OCI-LY1 (cell line): Measurements from ENCODE around the gene IL5RA.

ENCODE experiments used
- H2AFZ ChIP-seq: fragments of 200-600 bp; sonication (generic), shearing (Covaris generic); 2 replicates; pipeline ENCODE4 v1.6.0; 2014; ENCODE audit warnings: antibody characterized with exemption, mild to moderate bottlenecking, low read length
- H3F3A ChIP-seq: fragments of 200-600 bp; sonication (generic), shearing (Covaris generic); 2 replicates; pipeline ENCODE4 v1.6.0; 2014; ENCODE audit warnings: mild to moderate bottlenecking, antibody characterized with exemption, low read length, moderate library complexity; ENCODE audit not compliant: insufficient read depth
- H3K27ac ChIP-seq: fragments of 200-600 bp; sonication (generic); 2 replicates; pipeline ENCODE4 v1.5.1; 2014; ENCODE audit warnings: low read length, mixed run types, mild to moderate bottlenecking, low read depth; ENCODE audit not compliant: poor library complexity, severe bottlenecking
- H3K27me3 ChIP-seq: fragments of 200-600 bp; sonication (generic); 2 replicates; pipeline ENCODE4 v1.6.0; 2014; ENCODE audit warnings: antibody characterized with exemption, mild to moderate bottlenecking, low read length, moderate library complexity; ENCODE audit not compliant: insufficient read depth
- H3K36me3 ChIP-seq: fragments of 200-600 bp; sonication (generic); 2 replicates; pipeline ENCODE4 v1.6.1; 2014; ENCODE audit warnings: mild to moderate bottlenecking, antibody characterized with exemption, low read length, moderate library complexity, mixed read lengths; ENCODE audit not compliant: insufficient read depth
- H3K4me1 ChIP-seq: fragments of 200-600 bp; sonication (generic); 2 replicates; pipeline ENCODE4 v1.5.1; 2014; ENCODE audit warnings: mild to moderate bottlenecking, low read length, moderate library complexity; ENCODE audit not compliant: insufficient read depth, severe bottlenecking
- H3K4me2 ChIP-seq: fragments of 200-600 bp; sonication (generic), shearing (Covaris generic); 2 replicates; pipeline ENCODE4 v1.6.1; 2014; ENCODE audit warnings: low read length
- H3K4me3 ChIP-seq: fragments of 200-600 bp; sonication (generic); 2 replicates; pipeline ENCODE4 v1.5.1; 2014; ENCODE audit warnings: low read length, low read depth, mild to moderate bottlenecking, mixed read lengths; ENCODE audit not compliant: poor library complexity, severe bottlenecking
- H3K79me2 ChIP-seq: fragments of 200-600 bp; shearing (Covaris generic); 2 replicates; pipeline ENCODE4 v1.6.1; 2016; ENCODE audit warnings: mixed run types, low read length, mixed read lengths; ENCODE audit not compliant: insufficient read depth
- H3K9ac ChIP-seq: fragments of 200-600 bp; sonication (generic), shearing (Covaris generic); 2 replicates; pipeline ENCODE4 v1.6.1; 2014; ENCODE audit warnings: mild to moderate bottlenecking, low read length, mixed read lengths
- H3K9me2 ChIP-seq: fragments of 200-600 bp; sonication (generic), shearing (Covaris generic); 2 replicates; pipeline ENCODE4 v1.6.1; 2014; ENCODE audit warnings: low read depth, mild to moderate bottlenecking, low read length, mixed read lengths
- H3K9me3 ChIP-seq: fragments of 200-600 bp; shearing (Covaris generic); 2 replicates; pipeline ENCODE4 v1.6.1; 2014; ENCODE audit warnings: low read length, mixed read lengths
- H4K20me1 ChIP-seq: fragments of 200-600 bp; sonication (generic), shearing (Covaris generic); 2 replicates; pipeline ENCODE4 v1.6.0; 2016; ENCODE audit warnings: mild to moderate bottlenecking, low read length; ENCODE audit not compliant: insufficient read depth
- CTCF ChIP-seq: fragments of 200-600 bp; sonication (generic), shearing (Covaris generic); IDR thresholded peaks from 2 replicates; pipeline ENCODE4 v1.5.1; 2017; ENCODE audit warnings: mild to moderate bottlenecking, antibody characterized with exemption, low read length, moderate library complexity, mixed read lengths
- EZH2 ChIP-seq: fragments of 200-600 bp; sonication (generic), shearing (Covaris generic); IDR thresholded peaks from 2 replicates; pipeline ENCODE4 v1.8.0; 2017; ENCODE audit warnings: borderline replicate concordance, mixed run types, mild to moderate bottlenecking, antibody characterized with exemption, low read length, moderate library complexity, mixed read lengths

The IL5RA gene

GRCh38 chr3:3059645-3060044 lies 50.5 kb downstream of the IL5RA start:
- H4K20me1 ChIP-seq: no peaks in the 10 kb centered on the region
- H3K27me3 ChIP-seq: no peaks in the 10 kb centered on the region
- TF ChIP-seq CTCF (no peak), EZH2 (no peak)
- no peaks in the 10 kb centered on the region for H3F3A ChIP-seq
- no peaks in the 10 kb centered on the region for H3K9me3 ChIP-seq
- H3K4me3 ChIP-seq: no peak overlapping the region
- no peaks in the 10 kb centered on the region for H3K4me1 ChIP-seq
- H3K27ac ChIP-seq: no peak overlapping the region
- H2AFZ ChIP-seq: no peak overlapping the region
- no peaks in the 10 kb centered on the region for H3K79me2 ChIP-seq
- no peak overlapping the region for H3K9ac ChIP-seq
- no peaks in the 10 kb centered on the region for H3K9me2 ChIP-seq
- no peaks in the 10 kb centered on the region for H3K36me3 ChIP-seq
- H3K4me2 ChIP-seq: no peak overlapping the region

- H3K27ac ChIP-seq: no peak overlapping the region
- no peaks in the 10 kb centered on the region for H3K9me2 ChIP-seq
- no peaks in the 10 kb centered on the region for H4K20me1 ChIP-seq
- no peak for TF ChIP-seq EZH2
- no peak for TF ChIP-seq CTCF
- no peak overlapping the region for H3K9ac ChIP-seq
- H2AFZ ChIP-seq: no peak overlapping the region
- no peaks in the 10 kb centered on the region for H3F3A ChIP-seq
- H3K27me3 ChIP-seq: no peaks in the 10 kb centered on the region
- H3K36me3 ChIP-seq: no peaks in the 10 kb centered on the region
- H3K79me2 ChIP-seq: no peaks in the 10 kb centered on the region
- no peak overlapping the region for H3K4me2 ChIP-seq
- no peak overlapping the region for H3K4me3 ChIP-seq
- H3K4me1 ChIP-seq: no peaks in the 10 kb centered on the region
- H3K9me3 ChIP-seq: no peaks in the 10 kb centered on the region
These were observed 56.2 kb downstream of the IL5RA start for GRCh38 chr3:3053974-3054373.

GRCh38 chr3:3038201-3038991 lies 71.8 kb downstream of the IL5RA start:
- Histone ChIP-seq H2AFZ (no peak overlapping the region), H4K20me1 (no peaks in the 10 kb centered on the region), H3K79me2 (no peaks in the 10 kb centered on the region), H3F3A (no peaks in the 10 kb centered on the region), H3K36me3 (no peaks in the 10 kb centered on the region), H3K27me3 (no peaks in the 10 kb centered on the region), H3K4me2 (no peak overlapping the region), H3K4me1 (no peaks in the 10 kb centered on the region), H3K27ac (no peak overlapping the region), H3K9me3 (no peaks in the 10 kb centered on the region), H3K9me2 (no peaks in the 10 kb centered on the region), H3K9ac (no peak overlapping the region), H3K4me3 (no peak overlapping the region)
- no peak for TF ChIP-seq EZH2
- TF ChIP-seq CTCF: no peak
